22Rv1 (cell line): ENCODE measurements around the gene RTN4.

Experiments
- H3K27ac ChIP-seq: fragments of 450-650 bp; 2 replicates; pipeline ENCODE4 v1.5.1; 2017
- CTCF ChIP-seq: fragments of 450-650 bp; IDR thresholded peaks from 2 replicates; pipeline ENCODE4 v1.5.1; 2017; ENCODE audit warnings: mild to moderate bottlenecking
- ZFX ChIP-seq: fragments of 450-650 bp; IDR thresholded peaks from 2 replicates; pipeline ENCODE4 v1.6.1; 2017; ENCODE audit warnings: antibody characterized with exemption, borderline replicate concordance

Gene RTN4

GRCh38 chr2:54948120-54948519 is 102.1 kb downstream of the RTN4 start:
- TF ChIP-seq CTCF, result no peak
- no peak for TF ChIP-seq ZFX

GRCh38 chr2:54947646-54948045 is 102.6 kb downstream of the RTN4 start:
- no peak overlapping the region for H3K27ac ChIP-seq
- TF ChIP-seq ZFX (no peak), CTCF (no peak)

More at GRCh38 chr2:54948120-54948519, 102.1 kb downstream of the RTN4 start:
- no peak overlapping the region for H3K27ac ChIP-seq

GRCh38 chr2:54947136-54947535 is 103.1 kb downstream of the RTN4 start:
- TF ChIP-seq ZFX, result no peak
- TF ChIP-seq CTCF, result no peak
- no peak overlapping the region for H3K27ac ChIP-seq

GRCh38 chr2:54946220-54946805 is 103.9 kb downstream of the RTN4 start:
- TF ChIP-seq ZFX (no peak), CTCF (no peak)

GRCh38 chr2:54945391-54946219 is 104.6 kb downstream of the RTN4 start:
- TF ChIP-seq CTCF (no peak), ZFX (no peak)
- H3K27ac ChIP-seq, result no peak overlapping the region

More at GRCh38 chr2:54946220-54946805, 103.9 kb downstream of the RTN4 start:
- no peak overlapping the region for H3K27ac ChIP-seq

- TF ChIP-seq ZFX, result no peak
- H3K27ac ChIP-seq, result no peak overlapping the region
Measured at GRCh38 chr2:54944724-54945326, 105.4 kb downstream of the RTN4 start.

- H3K27ac ChIP-seq, result no peak overlapping the region
- TF ChIP-seq ZFX, result no peak
- TF ChIP-seq CTCF, result no peak
Measured at GRCh38 chr2:54942373-54942772, 107.9 kb downstream of the RTN4 start.
